HG03432 (cell line): ENCODE data around the gene VCAN.

Experiments
- ATAC-seq: cut with Tn5 transposase; IDR thresholded peaks from one replicate; pipeline ENCODE4 v1.9.1; 2021; ENCODE audit warnings: mild to moderate bottlenecking, moderate library complexity; ENCODE audit not compliant: unreplicated experiment

VCAN gene

DNA sequence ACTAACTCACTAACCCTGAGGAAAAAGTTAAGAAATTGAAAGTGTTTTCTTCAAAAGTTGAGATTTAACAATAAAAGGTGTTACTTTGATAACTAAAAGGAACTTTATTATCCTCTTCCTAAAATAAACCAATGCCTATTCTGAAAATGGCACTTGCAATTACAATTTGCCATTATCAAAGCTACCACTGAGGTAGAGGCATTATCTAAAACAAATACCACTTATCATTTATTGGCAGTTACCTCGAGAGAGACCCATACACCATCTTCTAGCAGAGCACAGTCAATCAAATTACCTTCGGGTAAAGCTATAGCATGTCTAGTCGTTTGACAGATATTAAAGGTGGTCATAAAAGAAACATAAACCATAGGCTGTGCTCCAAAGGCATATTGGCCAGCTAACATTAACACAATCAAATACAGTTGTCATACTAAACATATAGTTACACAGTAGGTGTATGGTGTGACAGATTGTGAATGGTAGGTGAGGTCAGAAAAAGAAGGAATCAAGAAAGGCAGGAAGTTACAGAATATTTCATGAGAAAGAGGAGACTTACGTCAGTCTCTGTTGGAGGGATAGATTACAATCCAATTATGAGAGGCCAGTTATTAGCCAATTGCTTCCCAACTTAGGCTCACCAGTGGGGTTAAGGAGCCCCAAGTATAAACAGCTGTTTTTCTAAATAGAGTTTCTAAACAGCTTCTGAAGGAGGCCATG lies 56.3 kb downstream of the VCAN start:
- no peak for ATAC-seq

DNA sequence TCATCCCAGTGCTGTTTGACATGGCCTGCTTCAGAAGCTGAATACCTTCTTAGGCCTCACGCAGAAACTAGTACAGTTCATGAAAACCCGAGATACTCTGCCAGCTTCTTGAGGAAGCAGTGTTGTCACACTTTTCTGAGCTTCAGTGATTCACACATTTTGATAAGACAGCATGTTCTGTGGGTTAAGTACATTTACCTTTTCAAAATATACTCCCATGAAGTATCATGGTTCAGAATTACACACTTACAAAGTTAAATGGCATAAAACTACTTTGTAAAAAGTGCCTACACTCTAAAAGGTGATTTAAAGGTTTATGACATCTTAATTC lies 56.9 kb downstream of the VCAN start:
- no peak for ATAC-seq

DNA sequence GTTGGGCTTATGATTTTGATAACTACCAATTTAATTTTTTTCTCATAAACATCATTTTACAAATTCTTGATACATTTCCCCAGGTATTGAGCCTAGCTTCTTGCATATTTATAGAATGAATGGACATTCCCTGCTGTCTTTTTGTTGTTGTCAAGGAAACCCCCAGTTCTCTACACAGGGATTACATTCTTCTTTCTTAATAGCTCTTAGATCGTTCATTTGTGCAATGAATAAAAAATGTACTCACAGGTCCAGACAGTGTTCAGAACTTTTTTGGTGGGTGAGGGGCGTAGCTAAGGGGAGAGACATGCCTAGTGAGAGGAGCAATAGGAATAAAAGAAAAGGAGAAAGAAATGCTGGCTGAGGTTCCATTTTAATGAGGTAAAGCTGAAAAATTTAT lies 58.6 kb downstream of the VCAN start:
- no peak for ATAC-seq

DNA sequence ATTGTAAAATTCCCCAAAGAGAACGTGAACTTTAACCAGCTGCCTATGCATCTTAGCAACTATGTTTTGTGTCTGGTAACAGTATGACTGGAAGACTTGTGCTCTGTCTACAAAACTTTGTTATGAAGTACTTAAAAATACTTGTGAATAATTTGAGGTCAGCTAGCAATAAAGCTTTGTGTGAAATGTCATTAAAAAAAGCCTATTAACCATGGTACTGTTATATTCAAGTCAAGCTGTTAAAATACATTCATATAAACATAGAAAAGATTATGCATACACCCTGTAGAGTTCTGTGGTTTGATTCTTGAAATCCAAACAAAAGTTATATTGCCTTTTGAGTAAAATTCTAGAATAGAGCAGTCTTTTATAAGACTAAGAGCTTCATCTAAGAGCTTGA lies 60.1 kb downstream of the VCAN start:
- ATAC-seq = no peak

DNA sequence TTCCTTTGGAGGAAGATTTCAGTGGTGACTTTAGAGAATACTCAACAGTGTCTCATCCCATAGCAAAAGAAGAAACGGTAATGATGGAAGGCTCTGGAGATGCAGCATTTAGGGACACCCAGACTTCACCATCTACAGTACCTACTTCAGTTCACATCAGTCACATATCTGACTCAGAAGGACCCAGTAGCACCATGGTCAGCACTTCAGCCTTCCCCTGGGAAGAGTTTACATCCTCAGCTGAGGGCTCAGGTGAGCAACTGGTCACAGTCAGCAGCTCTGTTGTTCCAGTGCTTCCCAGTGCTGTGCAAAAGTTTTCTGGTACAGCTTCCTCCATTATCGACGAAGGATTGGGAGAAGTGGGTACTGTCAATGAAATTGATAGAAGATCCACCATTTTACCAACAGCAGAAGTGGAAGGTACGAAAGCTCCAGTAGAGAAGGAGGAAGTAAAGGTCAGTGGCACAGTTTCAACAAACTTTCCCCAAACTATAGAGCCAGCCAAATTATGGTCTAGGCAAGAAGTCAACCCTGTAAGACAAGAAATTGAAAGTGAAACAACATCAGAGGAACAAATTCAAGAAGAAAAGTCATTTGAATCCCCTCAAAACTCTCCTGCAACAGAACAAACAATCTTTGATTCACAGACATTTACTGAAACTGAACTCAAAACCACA lies 67.4 kb downstream of the VCAN start:
- peak; percentile 88 for ATAC-seq

DNA sequence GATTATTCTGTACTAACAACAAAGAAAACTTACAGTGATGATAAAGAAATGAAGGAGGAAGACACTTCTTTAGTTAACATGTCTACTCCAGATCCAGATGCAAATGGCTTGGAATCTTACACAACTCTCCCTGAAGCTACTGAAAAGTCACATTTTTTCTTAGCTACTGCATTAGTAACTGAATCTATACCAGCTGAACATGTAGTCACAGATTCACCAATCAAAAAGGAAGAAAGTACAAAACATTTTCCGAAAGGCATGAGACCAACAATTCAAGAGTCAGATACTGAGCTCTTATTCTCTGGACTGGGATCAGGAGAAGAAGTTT lies 67.9 kb downstream of the VCAN start:
- ATAC-seq = no peak

DNA sequence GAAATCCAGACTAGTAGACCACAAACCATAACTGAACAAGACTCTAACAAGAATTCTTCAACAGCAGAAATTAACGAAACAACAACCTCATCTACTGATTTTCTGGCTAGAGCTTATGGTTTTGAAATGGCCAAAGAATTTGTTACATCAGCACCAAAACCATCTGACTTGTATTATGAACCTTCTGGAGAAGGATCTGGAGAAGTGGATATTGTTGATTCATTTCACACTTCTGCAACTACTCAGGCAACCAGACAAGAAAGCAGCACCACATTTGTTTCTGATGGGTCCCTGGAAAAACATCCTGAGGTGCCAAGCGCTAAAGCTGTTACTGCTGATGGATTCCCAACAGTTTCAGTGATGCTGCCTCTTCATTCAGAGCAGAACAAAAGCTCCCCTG lies 68.6 kb downstream of the VCAN start:
- no peak for ATAC-seq

DNA sequence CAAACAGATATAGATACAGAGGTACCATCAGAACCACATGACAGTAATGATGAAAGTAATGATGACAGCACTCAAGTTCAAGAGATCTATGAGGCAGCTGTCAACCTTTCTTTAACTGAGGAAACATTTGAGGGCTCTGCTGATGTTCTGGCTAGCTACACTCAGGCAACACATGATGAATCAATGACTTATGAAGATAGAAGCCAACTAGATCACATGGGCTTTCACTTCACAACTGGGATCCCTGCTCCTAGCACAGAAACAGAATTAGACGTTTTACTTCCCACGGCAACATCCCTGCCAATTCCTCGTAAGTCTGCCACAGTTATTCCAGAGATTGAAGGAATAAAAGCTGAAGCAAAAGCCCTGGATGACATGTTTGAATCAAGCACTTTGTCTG lies 69.2 kb downstream of the VCAN start:
- no peak for ATAC-seq

DNA sequence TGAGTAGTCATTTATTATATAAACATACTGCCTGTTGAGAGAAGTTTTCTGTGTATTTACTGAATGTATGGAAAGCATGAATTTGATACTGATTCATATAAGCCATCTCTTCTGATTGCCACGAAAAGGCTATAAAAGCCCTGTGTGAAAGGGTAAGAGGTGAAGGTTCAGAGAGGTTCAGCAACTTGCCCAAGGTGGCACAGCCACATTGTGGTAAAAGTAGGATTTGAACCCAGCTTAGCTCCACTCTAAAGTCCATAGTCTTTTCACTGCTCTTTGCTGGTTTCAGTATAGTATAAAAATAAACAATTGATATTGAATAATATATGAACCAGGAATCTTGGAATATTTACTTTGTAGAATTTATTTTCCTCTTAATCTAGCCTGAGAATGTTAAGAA lies 71.3 kb downstream of the VCAN start:
- no peak for ATAC-seq

DNA sequence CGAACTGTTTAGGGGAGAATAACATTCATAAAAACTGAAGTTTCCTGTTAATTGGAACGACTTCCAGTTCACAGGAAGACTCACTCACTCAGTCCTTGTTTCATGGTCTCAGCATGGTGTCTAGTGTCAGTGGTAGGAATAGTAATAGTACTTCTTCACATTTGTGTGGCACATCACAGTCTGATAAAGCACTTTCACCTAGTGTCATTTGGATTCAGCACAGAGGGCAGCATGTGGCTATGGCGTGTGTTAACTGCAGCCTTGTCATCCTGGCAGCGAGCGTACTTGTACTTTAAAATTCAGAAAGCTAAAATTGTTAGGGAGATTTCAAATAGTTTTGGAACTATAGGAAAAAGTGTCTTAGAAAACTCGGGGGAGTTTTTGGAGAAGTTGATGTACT lies 72.4 kb downstream of the VCAN start:
- no peak for ATAC-seq

DNA sequence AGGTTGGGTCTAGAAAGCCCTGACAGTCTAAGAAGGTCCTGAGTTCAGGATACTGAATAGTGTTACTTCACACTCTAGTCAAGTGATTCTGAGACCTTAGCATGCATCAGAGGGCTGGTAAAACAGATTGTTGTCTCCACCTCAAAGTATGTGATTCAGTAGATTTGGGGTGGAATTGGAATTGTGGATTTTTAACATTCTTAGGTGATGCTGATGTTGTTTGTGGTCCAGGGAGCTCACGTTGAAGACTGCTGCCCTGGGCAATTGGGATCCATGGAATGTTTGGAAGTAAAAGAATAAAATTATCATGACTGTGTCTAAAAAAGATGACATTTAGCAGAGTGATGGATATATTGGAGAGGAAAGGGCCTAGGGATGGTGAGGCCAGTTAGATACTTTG lies 75.6 kb downstream of the VCAN start:
- ATAC-seq = no peak

DNA sequence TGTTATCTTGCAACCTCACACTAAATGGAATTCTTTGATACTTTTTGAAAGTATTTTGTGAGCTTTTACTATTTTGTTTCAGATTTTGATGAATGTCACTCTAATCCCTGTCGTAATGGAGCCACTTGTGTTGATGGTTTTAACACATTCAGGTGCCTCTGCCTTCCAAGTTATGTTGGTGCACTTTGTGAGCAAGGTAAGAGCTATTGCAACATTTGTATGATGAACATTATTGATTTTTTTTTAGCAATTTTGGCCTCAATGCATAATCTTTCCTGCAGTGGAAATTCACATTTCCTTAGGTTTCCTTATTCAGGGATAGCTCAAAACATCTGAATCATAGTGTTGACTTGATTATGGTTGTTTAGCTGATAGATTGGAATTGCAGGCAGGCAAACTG lies 76.3 kb downstream of the VCAN start:
- no peak for ATAC-seq

DNA sequence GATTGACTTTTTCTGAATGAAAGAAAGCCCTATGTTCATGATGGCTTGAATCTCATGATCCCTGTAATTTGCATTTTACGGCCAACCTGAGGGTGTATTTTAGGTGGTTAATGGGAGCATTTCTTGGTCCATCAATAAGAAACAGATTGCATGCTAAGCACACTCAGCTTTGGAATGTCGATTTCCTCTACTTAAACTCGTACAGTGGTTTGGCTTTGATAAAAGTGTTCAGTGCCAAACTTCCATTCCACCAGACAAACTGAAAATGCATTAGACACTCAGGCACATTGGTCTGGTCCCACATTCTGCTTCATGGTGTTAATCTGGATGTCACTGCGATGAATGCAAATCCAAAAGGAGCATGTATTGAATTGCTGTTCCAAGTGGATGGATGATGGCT lies 77.0 kb downstream of the VCAN start:
- no peak for ATAC-seq

DNA sequence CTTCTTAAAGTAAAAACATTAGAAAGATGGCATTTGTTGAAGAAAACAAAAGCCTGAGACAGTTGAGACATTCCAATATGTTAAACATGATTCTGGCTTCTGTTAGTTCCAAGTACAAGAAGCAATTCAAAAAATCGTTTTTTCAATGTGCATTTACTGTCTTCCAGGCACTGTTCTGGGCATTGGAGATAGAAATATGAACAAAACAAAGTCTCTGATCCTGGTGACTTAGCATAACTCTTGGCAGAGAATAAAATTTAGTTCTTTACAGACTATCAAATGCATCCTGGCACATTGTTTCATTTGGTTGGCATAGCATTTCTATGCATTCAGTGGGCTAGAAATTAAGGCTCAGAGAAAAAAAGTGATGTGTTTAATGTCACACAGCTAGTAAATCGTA lies 77.5 kb downstream of the VCAN start:
- ATAC-seq = no peak

DNA sequence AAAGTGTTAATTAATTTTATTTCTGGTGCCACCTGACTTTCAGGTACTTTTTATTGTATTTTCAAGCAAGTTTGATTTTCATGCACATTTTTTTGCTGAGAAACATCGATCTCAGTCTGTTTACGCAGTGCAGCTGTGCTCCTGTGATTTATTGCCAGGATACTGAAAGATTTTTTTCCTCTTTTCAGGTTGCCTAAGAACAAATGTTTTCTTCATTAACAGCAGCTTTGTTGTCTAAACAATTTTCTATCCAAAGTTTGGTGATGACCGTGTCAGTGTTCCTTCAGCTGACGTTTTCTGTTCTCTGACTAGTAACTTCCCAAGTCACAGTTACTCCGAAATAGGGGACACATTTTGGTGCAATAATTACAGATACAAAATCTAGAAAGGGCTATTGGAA lies 78.1 kb downstream of the VCAN start:
- no peak for ATAC-seq

DNA sequence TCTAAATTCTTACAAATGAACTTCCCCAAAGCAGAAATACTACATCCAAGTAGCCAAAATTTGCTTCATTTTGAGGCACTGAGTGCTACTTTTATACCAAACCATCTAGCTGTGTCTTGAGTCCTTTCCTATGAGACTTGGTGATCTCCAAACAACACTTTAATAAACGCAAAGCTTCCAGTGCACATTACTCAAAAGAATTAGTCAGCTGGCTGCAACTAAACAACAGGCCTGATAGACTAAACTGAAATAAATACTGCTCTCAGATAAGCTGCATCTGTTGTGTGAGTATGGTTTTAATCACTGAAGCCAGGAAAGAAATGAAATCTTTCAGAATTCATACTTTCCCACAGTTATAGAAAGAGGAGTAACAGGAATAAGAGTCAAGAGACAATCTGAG lies 80.3 kb downstream of the VCAN start:
- ATAC-seq = no peak

DNA sequence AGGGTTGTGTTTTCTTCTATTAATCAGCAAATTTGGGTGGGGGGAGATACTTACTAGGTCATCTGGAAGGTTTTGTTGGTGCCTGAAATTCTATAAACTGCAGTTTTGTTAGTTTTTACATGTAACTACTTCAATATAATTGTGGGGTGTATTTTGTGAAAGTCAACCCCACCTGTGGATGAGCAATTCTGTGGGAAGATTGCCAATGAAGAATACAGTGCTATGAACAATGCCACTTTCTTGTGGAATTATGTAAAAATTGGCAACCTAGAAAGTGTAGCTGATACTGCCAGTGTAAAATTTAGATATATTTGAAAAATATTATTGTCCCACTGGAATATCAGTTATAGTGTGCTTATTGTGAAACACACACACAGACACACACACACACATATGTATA lies 80.7 kb downstream of the VCAN start:
- ATAC-seq = no peak

DNA sequence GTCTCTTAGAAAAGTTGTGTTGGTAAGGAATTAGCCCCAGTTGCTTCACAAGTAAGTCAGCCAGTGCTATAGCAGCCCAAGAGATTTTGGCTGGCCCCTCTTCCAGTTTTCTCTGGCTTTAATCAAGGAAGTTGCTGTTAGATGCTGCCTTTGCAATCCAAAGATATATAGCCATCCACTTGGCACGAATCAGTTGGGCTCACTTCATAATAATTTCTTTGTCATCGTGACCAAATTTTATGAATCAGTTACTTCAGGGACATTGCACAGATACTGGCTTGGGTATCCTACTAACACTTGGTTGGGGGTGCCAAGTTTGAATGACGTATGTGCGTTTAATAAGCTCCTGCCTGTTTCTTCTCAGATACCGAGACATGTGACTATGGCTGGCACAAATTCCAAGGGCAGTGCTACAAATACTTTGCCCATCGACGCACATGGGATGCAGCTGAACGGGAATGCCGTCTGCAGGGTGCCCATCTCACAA lies 81.5 kb downstream of the VCAN start:
- no peak for ATAC-seq

DNA sequence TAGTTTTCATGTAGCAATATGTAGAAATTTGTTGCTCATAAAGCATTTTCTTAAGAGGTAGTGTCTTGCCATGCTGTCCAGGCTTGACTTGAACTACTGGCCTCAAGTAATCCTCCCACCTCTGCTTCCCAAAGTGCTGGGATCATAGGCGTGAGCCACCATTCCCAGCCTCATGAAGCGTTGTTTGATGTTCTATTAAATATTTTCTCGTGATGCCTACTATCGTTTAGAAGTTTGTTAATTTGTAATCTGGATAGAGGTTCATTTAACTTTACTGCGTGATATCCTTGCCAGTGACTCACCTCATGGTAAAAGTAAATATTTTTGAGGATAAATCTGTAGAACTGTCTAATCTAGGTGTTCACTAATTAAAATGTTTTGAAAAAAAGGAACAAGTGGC lies 82.6 kb downstream of the VCAN start:
- no peak for ATAC-seq

DNA sequence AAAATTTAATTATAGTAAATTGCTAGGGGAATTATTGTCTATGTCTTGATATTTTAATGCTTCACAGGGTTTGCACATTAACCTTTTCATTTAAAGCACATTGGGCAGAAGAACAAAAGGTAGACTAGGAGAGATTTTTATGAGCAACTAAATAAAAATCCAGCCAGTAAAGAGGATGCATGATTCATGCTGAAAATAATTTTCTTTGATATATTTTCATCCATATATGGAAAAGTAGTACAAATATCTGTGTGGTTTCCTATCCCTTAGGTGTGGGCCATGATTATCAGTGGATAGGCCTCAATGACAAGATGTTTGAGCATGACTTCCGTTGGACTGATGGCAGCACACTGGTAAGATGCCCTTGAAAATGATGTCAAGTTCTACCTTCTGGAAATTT lies 83.1 kb downstream of the VCAN start:
- ATAC-seq = no peak

DNA sequence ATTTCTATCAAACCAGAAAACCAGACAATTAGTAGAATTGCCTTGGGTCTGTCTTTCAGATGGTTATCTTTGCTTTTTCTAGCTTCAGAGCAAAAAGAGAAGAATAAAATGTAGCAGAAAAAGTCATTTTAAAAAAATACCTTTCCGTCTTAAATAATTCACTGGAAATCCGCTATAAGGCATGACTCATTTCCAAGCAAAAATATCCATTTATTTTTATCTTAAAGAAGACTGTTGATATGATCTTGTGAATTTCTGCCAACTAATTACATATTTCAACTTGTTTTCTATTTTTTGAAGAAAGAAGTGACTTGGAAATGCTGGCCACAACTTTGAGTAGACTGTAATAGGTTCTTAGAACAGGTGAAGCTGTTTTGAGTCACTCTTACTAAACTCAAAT lies 83.7 kb downstream of the VCAN start:
- ATAC-seq = no peak

DNA sequence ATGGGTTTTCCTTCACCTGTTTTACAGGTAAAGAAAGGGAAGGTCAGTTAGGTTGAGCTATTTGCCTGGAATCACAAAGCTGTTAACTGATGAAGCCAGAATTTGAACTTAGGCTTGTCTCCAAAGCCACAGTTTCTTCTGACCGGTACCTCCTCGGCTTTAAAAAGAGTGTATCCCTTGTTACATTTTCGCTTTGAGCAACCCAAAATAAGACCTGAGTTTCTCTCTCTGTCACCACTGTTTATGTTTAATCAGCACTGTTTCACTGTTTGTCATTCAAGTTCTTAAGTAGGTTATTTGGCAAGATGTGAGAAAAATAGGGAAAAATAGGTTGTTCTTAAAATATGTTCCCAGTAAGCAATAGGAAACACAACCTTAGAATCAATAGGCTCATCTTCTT lies 84.6 kb downstream of the VCAN start:
- peak; percentile 84 for ATAC-seq

DNA sequence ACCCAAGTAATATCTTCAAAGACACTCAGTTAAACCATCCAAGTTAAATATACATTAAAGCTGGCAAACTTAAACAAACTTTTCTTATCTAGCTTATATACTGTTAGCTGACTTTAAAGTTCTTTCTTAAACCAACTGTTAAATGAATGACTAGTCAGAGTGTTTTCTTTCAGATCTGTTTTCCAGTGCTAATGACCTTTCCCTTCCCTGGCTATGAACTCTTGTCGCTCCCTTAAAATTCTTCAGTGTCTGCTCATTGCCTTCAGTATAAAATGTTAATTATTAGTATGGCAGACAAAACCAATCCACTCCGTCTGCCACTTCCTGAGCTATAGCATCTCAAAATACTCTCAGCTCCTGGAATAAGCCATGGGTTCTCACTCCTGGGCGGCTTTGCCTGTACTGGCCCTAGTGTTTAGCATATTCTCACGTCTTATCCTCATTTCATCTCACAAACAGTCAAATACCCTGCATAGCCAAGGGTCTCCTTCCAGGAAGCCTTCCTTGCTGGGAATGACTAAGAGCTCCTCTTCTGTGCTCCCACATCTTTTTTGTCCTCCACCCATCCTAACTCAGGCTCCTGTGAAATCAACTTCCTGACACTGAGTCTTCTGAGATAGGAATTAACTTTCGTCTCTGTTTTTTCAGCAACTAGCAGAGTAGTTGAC lies 87.7 kb downstream of the VCAN start:
- ATAC-seq = no peak
